BJ (cell line): ENCODE results near the gene SPEM2. TPM values are rescaled to one million over a fixed set of nuclear protein-coding genes. Genes with fewer than 3 reads are reported as not detected.

ENCODE experiments used
- CTCF ChIA-PET: fragments of 350-600 bp; formaldehyde crosslinking; extraction: SDS; loops from one replicate; lab custom pipeline; 2021; ENCODE audit warnings: antibody characterized with exemption, inconsistent platforms; lab: Yijun Ruan, JAX
- POLR2A ChIA-PET: fragments of 300-600 bp; sonication (Branson Sonifier 250); formaldehyde crosslinking; extraction: SDS; loops from one replicate; lab custom pipeline; 2021; ENCODE audit warnings: antibody characterized with exemption; lab: Charles Lee
- DNase-seq: peaks from one replicate; pipeline ENCODE4 v3.0.0-alpha.2; 2011; ENCODE audit warnings: low read depth
- H3K27me3 ChIP-seq: 2 replicates; pipeline ENCODE4 v1.6.0; 2011; ENCODE audit warnings: low read length; ENCODE audit not compliant: control insufficient read depth, insufficient read depth
- H3K36me3 ChIP-seq: 2 replicates; pipeline ENCODE4 v1.5.1; 2011; ENCODE audit warnings: low read length; ENCODE audit not compliant: control insufficient read depth, insufficient read depth
- H3K4me3 ChIP-seq: 2 replicates; pipeline ENCODE4 v1.5.1; 2011; ENCODE audit warnings: low read depth, mild to moderate bottlenecking, control low read depth, low read length
- CTCF ChIP-seq: IDR thresholded peaks from 2 replicates; pipeline ENCODE4 v1.5.1; 2011; ENCODE audit warnings: low read depth, mild to moderate bottlenecking, control low read depth, inconsistent platforms, low read length, moderate library complexity; ENCODE audit not compliant: insufficient read depth
- polyA plus RNA-seq: library from polyadenylated mRNA; depleted of rRNA; stranded (reverse); fragments of >200 nt; gene quantifications from 2 replicates; pipeline ENCODE4 v1.2.3, GENCODE V29; 2011

SPEM2 gene
- polyA plus RNA-seq, 1 experiment = not detected

GRCh38 chr17:7438656-7439460, 13.4 kb downstream of the SPEM2 start:
- H3K27me3 ChIP-seq = peaks cover 23% of the 10 kb centered on the region
- no peak for DNase-seq
- POLR2A ChIA-PET = no interaction called here
- peak overlapping the region; percentile 38; the same call in 1 of the 2 replicates for H3K4me3 ChIP-seq
- TF ChIP-seq CTCF = no peak
- no peaks in the 10 kb centered on the region for H3K36me3 ChIP-seq
- CTCF ChIA-PET = interaction anchor here (0.6 to 5.4 kb wide), 6 partner anchors 8 to 150 kb away, joined by 3 to 45 read pairs (median 7); partner anchors contain the start of genes SOX15 and TMEM95

- DNase-seq = no peak
- Histone ChIP-seq H3K36me3 (no peaks in the 10 kb centered on the region), H3K4me3 (peak within 1 kb of the TSS; percentile 38), H3K27me3 (peaks cover 23% of the 10 kb centered on the region)
- TF ChIP-seq CTCF = no peak
- ChIA-PET POLR2A (no interaction called here), CTCF (interaction anchor here (0.7 to 2.3 kb wide), 5 partner anchors 40 to 195 kb away, joined by 3 to 17 read pairs (median 3); partner anchors contain the start of genes SENP3, TMEM95 and ZBTB4)
These were observed 14.2 kb downstream of the SPEM2 start, which contains the start of gene FGF11 for GRCh38 chr17:7439462-7440112. Gene FGF11, plus strand, starts transcription at chr17:7439512. Its CDS starts 109 bp downstream, at chr17:7439621.

GRCh38 chr17:7440113-7440833, 14.9 kb downstream of the SPEM2 start:
- ChIA-PET POLR2A (interaction anchor here (0.6 kb wide), 1 partner anchor 129 kb away, joined by 18 read pairs; no protein-coding TSS in a partner anchor), CTCF (interaction anchor here (0.7 to 2.3 kb wide), 7 partner anchors 36 to 620 kb away, joined by 3 to 17 read pairs (median 3); partner anchors contain the start of genes SENP3, TMEM95 and ZBTB4)
- Histone ChIP-seq H3K27me3 (peaks cover 23% of the 10 kb centered on the region), H3K36me3 (no peaks in the 10 kb centered on the region), H3K4me3 (peak overlapping the region; percentile 38)
- DNase-seq = no peak
- no peak for TF ChIP-seq CTCF

GRCh38 chr17:7440834-7441195, 15.4 kb downstream of the SPEM2 start:
- CTCF ChIA-PET = interaction anchor here (1.0 to 2.3 kb wide), 6 partner anchors 36 to 620 kb away, joined by 3 to 17 read pairs (median 4); partner anchors contain the start of genes SENP3 and TMEM95
- no peak for DNase-seq
- TF ChIP-seq CTCF = no peak
- POLR2A ChIA-PET = no interaction called here
- Histone ChIP-seq H3K36me3 (no peaks in the 10 kb centered on the region), H3K27me3 (peaks cover 25% of the 10 kb centered on the region), H3K4me3 (no peak overlapping the region)
